Measurements from ENCODE around the gene TAF5L.

TAF5L gene

GRCh38 chr1:229585338-229585737 is 40.6 kb downstream of the TAF5L start:
- Histone ChIP-seq H2BK5ac (ENCODE audit: low read length) (no peak overlapping the region), H2BK12ac (ENCODE audit: low read length) (no peak overlapping the region), H4K8ac (ENCODE audit: low read depth, low read length) (no peak overlapping the region), H3K23ac (ENCODE audit: low read depth, low read length, poor library complexity) (no peak overlapping the region), H3K9ac (ENCODE audit: low read depth, low read length, poor library complexity) (no peak overlapping the region), H3K4me1 (ENCODE audit: control insufficient read depth in 2 of 2, insufficient read depth in 1 of 2, low read depth in 1 of 2, low read length in 2 of 2) (no peaks in the 10 kb centered on the region), H3K4me2 (ENCODE audit: insufficient read depth, low read length, poor library complexity, severe bottlenecking) (no peak overlapping the region), H3K14ac (ENCODE audit: low read length) (no peak overlapping the region), H3K27ac (replicated peaks; ENCODE audit: low read length) (no peak overlapping the region), H3K27me3 (ENCODE audit: control insufficient read depth in 3 of 3, insufficient read depth in 3 of 3, low read depth in 1 of 3, low read length in 3 of 3) (no peaks in the 10 kb centered on the region), H2AK5ac (ENCODE audit: low read depth, low read length) (no peak overlapping the region), H4K91ac (ENCODE audit: low read depth, low read length, poor library complexity) (no peak overlapping the region), H3K18ac (ENCODE audit: low read length) (no peak overlapping the region), H3K79me1 (ENCODE audit: low read depth, low read length) (no peaks in the 10 kb centered on the region), H3K36me3 (replicated peaks in 1 of 2; ENCODE audit: control insufficient read depth in 2 of 2, insufficient read depth in 2 of 2, low read length in 2 of 2) (no peaks in the 10 kb centered on the region), H3K9me3 (replicated peaks in 1 of 2; ENCODE audit: control insufficient read depth in 2 of 2, insufficient read depth in 1 of 2, low read depth in 1 of 2, low read length in 2 of 2) (no peaks in the 10 kb centered on the region), H3K4ac (ENCODE audit: low read length) (no peak overlapping the region), H3K4me3 (ENCODE audit: low read length in 2 of 2) (no peak overlapping the region), H2AFZ (ENCODE audit: low read length) (no peak overlapping the region), H2BK15ac (ENCODE audit: low read length) (no peak overlapping the region), H2BK120ac (ENCODE audit: low read depth, low read length) (no peak overlapping the region)
- WGBS, 2 donors (ENCODE audit: extremely low coverage in 2 of 2, insufficient read length in 2 of 2, insufficient replicate concordance in 1 of 2): no CpG with 5 or more reads among the region's 2 CpGs
- DNase-seq (ENCODE audit: low spot score): no peak

GRCh38 chr1:229582715-229583114 is 43.2 kb downstream of the TAF5L start:
- no peak for DNase-seq (ENCODE audit: low spot score)
- Histone ChIP-seq H3K4me3 (ENCODE audit: low read length in 2 of 2) (no peak overlapping the region), H3K9ac (ENCODE audit: low read depth, low read length, poor library complexity) (no peak overlapping the region), H2AK5ac (ENCODE audit: low read depth, low read length) (no peak overlapping the region), H3K4me1 (ENCODE audit: control insufficient read depth in 2 of 2, insufficient read depth in 1 of 2, low read depth in 1 of 2, low read length in 2 of 2) (peaks cover 5 to 8% of the 10 kb centered on the region in 2 donors), H3K4ac (ENCODE audit: low read length) (no peak overlapping the region), H3K27ac (replicated peaks; ENCODE audit: low read length) (no peak overlapping the region), H2AFZ (ENCODE audit: low read length) (no peak overlapping the region), H3K36me3 (replicated peaks in 1 of 2; ENCODE audit: control insufficient read depth in 2 of 2, insufficient read depth in 2 of 2, low read length in 2 of 2) (no peaks in the 10 kb centered on the region), H3K79me1 (ENCODE audit: low read depth, low read length) (no peaks in the 10 kb centered on the region), H4K8ac (ENCODE audit: low read depth, low read length) (no peak overlapping the region), H2BK120ac (ENCODE audit: low read depth, low read length) (no peak overlapping the region), H3K23ac (ENCODE audit: low read depth, low read length, poor library complexity) (no peak overlapping the region), H3K18ac (ENCODE audit: low read length) (no peak overlapping the region), H2BK15ac (ENCODE audit: low read length) (no peak overlapping the region), H4K91ac (ENCODE audit: low read depth, low read length, poor library complexity) (no peak overlapping the region), H2BK5ac (ENCODE audit: low read length) (no peak overlapping the region), H2BK12ac (ENCODE audit: low read length) (no peak overlapping the region), H3K27me3 (ENCODE audit: control insufficient read depth in 3 of 3, insufficient read depth in 3 of 3, low read depth in 1 of 3, low read length in 3 of 3) (no peaks in the 10 kb centered on the region), H3K9me3 (replicated peaks in 1 of 2; ENCODE audit: control insufficient read depth in 2 of 2, insufficient read depth in 1 of 2, low read depth in 1 of 2, low read length in 2 of 2) (no peaks in the 10 kb centered on the region), H3K14ac (ENCODE audit: low read length) (no peak overlapping the region), H3K4me2 (ENCODE audit: insufficient read depth, low read length, poor library complexity, severe bottlenecking) (no peak overlapping the region)
- no CpG with 5 or more reads among the region's 4 CpGs for WGBS, 2 donors (ENCODE audit: extremely low coverage in 2 of 2, insufficient read length in 2 of 2, insufficient replicate concordance in 1 of 2)

- Histone ChIP-seq H2BK12ac (ENCODE audit: low read length) (no peak overlapping the region), H3K36me3 (replicated peaks in 1 of 2; ENCODE audit: control insufficient read depth in 2 of 2, insufficient read depth in 2 of 2, low read length in 2 of 2) (no peaks in the 10 kb centered on the region), H3K14ac (ENCODE audit: low read length) (no peak overlapping the region), H3K27me3 (ENCODE audit: control insufficient read depth in 3 of 3, insufficient read depth in 3 of 3, low read depth in 1 of 3, low read length in 3 of 3) (no peaks in the 10 kb centered on the region), H3K4me3 (ENCODE audit: low read length in 2 of 2) (no peak overlapping the region), H2BK5ac (ENCODE audit: low read length) (no peak overlapping the region), H2BK15ac (ENCODE audit: low read length) (no peak overlapping the region), H2AFZ (ENCODE audit: low read length) (peak overlapping the region; percentile 58), H4K8ac (ENCODE audit: low read depth, low read length) (no peak overlapping the region), H3K23ac (ENCODE audit: low read depth, low read length, poor library complexity) (no peak overlapping the region), H3K18ac (ENCODE audit: low read length) (peak overlapping the region; percentile 70), H2AK5ac (ENCODE audit: low read depth, low read length) (no peak overlapping the region), H2BK120ac (ENCODE audit: low read depth, low read length) (no peak overlapping the region), H4K91ac (ENCODE audit: low read depth, low read length, poor library complexity) (no peak overlapping the region), H3K27ac (replicated peaks; ENCODE audit: low read length) (no peak overlapping the region), H3K4me1 (ENCODE audit: control insufficient read depth in 2 of 2, insufficient read depth in 1 of 2, low read depth in 1 of 2, low read length in 2 of 2) (peaks cover 5 to 8% of the 10 kb centered on the region in 2 donors), H3K4ac (ENCODE audit: low read length) (no peak overlapping the region), H3K9ac (ENCODE audit: low read depth, low read length, poor library complexity) (no peak overlapping the region), H3K4me2 (ENCODE audit: insufficient read depth, low read length, poor library complexity, severe bottlenecking) (no peak overlapping the region), H3K79me1 (ENCODE audit: low read depth, low read length) (no peaks in the 10 kb centered on the region), H3K9me3 (replicated peaks in 1 of 2; ENCODE audit: control insufficient read depth in 2 of 2, insufficient read depth in 1 of 2, low read depth in 1 of 2, low read length in 2 of 2) (no peaks in the 10 kb centered on the region)
- WGBS, 2 donors (ENCODE audit: extremely low coverage in 2 of 2, insufficient read length in 2 of 2, insufficient replicate concordance in 1 of 2): no CpG with 5 or more reads among the region's 11 CpGs
- DNase-seq (ENCODE audit: low spot score): no peak
Measured at GRCh38 chr1:229582011-229582694, 43.8 kb downstream of the TAF5L start.

DNA sequence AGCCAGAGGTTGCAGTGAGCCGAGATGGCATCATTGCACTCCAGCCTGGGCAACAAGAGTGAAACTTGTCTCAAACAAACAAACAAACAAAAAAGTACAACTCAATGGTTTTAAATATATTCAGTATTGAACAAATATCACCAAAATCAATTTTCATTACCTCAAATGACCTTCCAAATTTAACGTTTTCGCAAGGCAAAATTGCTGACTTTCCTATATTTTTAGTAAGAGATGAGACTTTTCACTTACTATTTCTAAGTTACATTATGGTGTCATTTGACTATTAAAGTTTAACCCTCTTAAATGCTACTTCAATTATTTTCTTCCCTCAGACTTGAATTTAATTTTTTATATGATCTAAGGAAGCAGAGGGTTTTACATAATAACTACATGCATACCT is 44.4 kb downstream of the TAF5L start:
- no peak overlapping the region for H3K23ac ChIP-seq (ENCODE audit: low read depth, low read length, poor library complexity)
- no peaks in the 10 kb centered on the region for H3K36me3 ChIP-seq (replicated peaks in 1 of 2; ENCODE audit: control insufficient read depth in 2 of 2, insufficient read depth in 2 of 2, low read length in 2 of 2)
- H3K9ac ChIP-seq (ENCODE audit: low read depth, low read length, poor library complexity): no peak overlapping the region
- peaks cover 5 to 8% of the 10 kb centered on the region in 2 donors for H3K4me1 ChIP-seq (ENCODE audit: control insufficient read depth in 2 of 2, insufficient read depth in 1 of 2, low read depth in 1 of 2, low read length in 2 of 2)
- no peak for DNase-seq (ENCODE audit: low spot score)
- no peak overlapping the region for H3K4me2 ChIP-seq (ENCODE audit: insufficient read depth, low read length, poor library complexity, severe bottlenecking)
- no peak overlapping the region for H4K8ac ChIP-seq (ENCODE audit: low read depth, low read length)
- no peak overlapping the region for H3K4me3 ChIP-seq (ENCODE audit: low read length in 2 of 2)
- no peak overlapping the region for H2AFZ ChIP-seq (ENCODE audit: low read length)
- no peak overlapping the region for H2BK15ac ChIP-seq (ENCODE audit: low read length)
- no peak overlapping the region for H2BK5ac ChIP-seq (ENCODE audit: low read length)
- no peak overlapping the region for H3K4ac ChIP-seq (ENCODE audit: low read length)
- no peak overlapping the region for H2AK5ac ChIP-seq (ENCODE audit: low read depth, low read length)
- H3K9me3 ChIP-seq (replicated peaks in 1 of 2; ENCODE audit: control insufficient read depth in 2 of 2, insufficient read depth in 1 of 2, low read depth in 1 of 2, low read length in 2 of 2): no peaks in the 10 kb centered on the region
- H3K79me1 ChIP-seq (ENCODE audit: low read depth, low read length): no peaks in the 10 kb centered on the region
- no peak overlapping the region for H4K91ac ChIP-seq (ENCODE audit: low read depth, low read length, poor library complexity)
- H3K27ac ChIP-seq (replicated peaks; ENCODE audit: low read length): no peak overlapping the region
- no peaks in the 10 kb centered on the region for H3K27me3 ChIP-seq (ENCODE audit: control insufficient read depth in 3 of 3, insufficient read depth in 3 of 3, low read depth in 1 of 3, low read length in 3 of 3)
- no peak overlapping the region for H2BK12ac ChIP-seq (ENCODE audit: low read length)
- WGBS, 2 donors (ENCODE audit: extremely low coverage in 2 of 2, insufficient read length in 2 of 2, insufficient replicate concordance in 1 of 2): 100% methylated on average over 2 of the region's 3 CpGs; no CpG with 5 or more reads in 1 of the 2 donors
- no peak overlapping the region for H3K18ac ChIP-seq (ENCODE audit: low read length)
- no peak overlapping the region for H2BK120ac ChIP-seq (ENCODE audit: low read depth, low read length)
- H3K14ac ChIP-seq (ENCODE audit: low read length): no peak overlapping the region

All from neuronal stem cell (in vitro differentiated cells).